ENCODE results near the gene SERPINA6. TPM values are rescaled to one million over a fixed set of nuclear protein-coding genes. Genes with fewer than 3 reads are reported as not detected.

Gene SERPINA6
- total RNA-seq, 1 experiment from 2014 or later = not detected

GRCh38 chr14:94291159-94291905, 31.8 kb downstream of the SERPINA6 start:
- H3K9me2 ChIP-seq (ENCODE audit: insufficient read depth) = no peaks in the 10 kb centered on the region
- ChIA-PET POLR2A (ENCODE audit: unreplicated experiment) (no interaction called here), CTCF (no interaction called here)
- TF ChIP-seq EZH2 (IDR thresholded peaks at IDR 0.05; ENCODE audit: low read depth) = no peak
- no peak for TF ChIP-seq CTCF (conservative IDR thresholded peaks at IDR 0.05)
- H3K36me3 ChIP-seq (ENCODE audit: low read depth) = no peaks in the 10 kb centered on the region
- BruUV-seq (replicated peaks) = no TSS peak
- peaks cover 38% of the 10 kb centered on the region for H3K27me3 ChIP-seq (ENCODE audit: insufficient read depth, low read depth)
- H3K27ac ChIP-seq = no peak overlapping the region
- no peaks in the 10 kb centered on the region for H3F3A ChIP-seq (ENCODE audit: insufficient read depth, low read depth)
- H3K79me2 ChIP-seq (ENCODE audit: low read depth) = no peaks in the 10 kb centered on the region
- H3K4me3 ChIP-seq = no peak overlapping the region
- no peaks in the 10 kb centered on the region for H3K9me3 ChIP-seq (ENCODE audit: insufficient read depth, low read depth)
- DNase-seq = no peak
- no peaks in the 10 kb centered on the region for H3K4me1 ChIP-seq (replicated peaks; ENCODE audit: insufficient read depth)
- intact Hi-C loops (cut with micrococcal nuclease; ENCODE audit: unreplicated experiment) = no loop called here
- no peak overlapping the region for H2AFZ ChIP-seq
- no peaks in the 10 kb centered on the region for H4K20me1 ChIP-seq (ENCODE audit: insufficient read depth)
- H3K4me2 ChIP-seq = no peak overlapping the region

- H3F3A ChIP-seq (ENCODE audit: insufficient read depth, low read depth) = no peaks in the 10 kb centered on the region
- H3K4me2 ChIP-seq = no peak overlapping the region
- DNase-seq = no peak
- H3K27me3 ChIP-seq (ENCODE audit: insufficient read depth, low read depth) = peaks cover 38% of the 10 kb centered on the region
- H3K9me3 ChIP-seq (ENCODE audit: insufficient read depth, low read depth) = no peaks in the 10 kb centered on the region
- H3K4me3 ChIP-seq = no peak overlapping the region
- no peak overlapping the region for H3K27ac ChIP-seq
- intact Hi-C loops (cut with micrococcal nuclease; ENCODE audit: unreplicated experiment) = no loop called here
- H3K9me2 ChIP-seq (ENCODE audit: insufficient read depth) = no peaks in the 10 kb centered on the region
- H3K4me1 ChIP-seq (replicated peaks; ENCODE audit: insufficient read depth) = no peaks in the 10 kb centered on the region
- BruUV-seq (replicated peaks) = no TSS peak
- no peaks in the 10 kb centered on the region for H3K36me3 ChIP-seq (ENCODE audit: low read depth)
- ChIA-PET CTCF (no interaction called here), POLR2A (ENCODE audit: unreplicated experiment) (no interaction called here)
- H4K20me1 ChIP-seq (ENCODE audit: insufficient read depth) = no peaks in the 10 kb centered on the region
- no peak overlapping the region for H2AFZ ChIP-seq
- no peaks in the 10 kb centered on the region for H3K79me2 ChIP-seq (ENCODE audit: low read depth)
- TF ChIP-seq EZH2 (IDR thresholded peaks at IDR 0.05; ENCODE audit: low read depth) (no peak), CTCF (conservative IDR thresholded peaks at IDR 0.05) (no peak)
These were observed 32.9 kb downstream of the SERPINA6 start for GRCh38 chr14:94290197-94290596.

- Histone ChIP-seq H3K79me2 (ENCODE audit: low read depth) (no peaks in the 10 kb centered on the region), H3K4me1 (replicated peaks; ENCODE audit: insufficient read depth) (no peaks in the 10 kb centered on the region), H4K20me1 (ENCODE audit: insufficient read depth) (no peaks in the 10 kb centered on the region), H3K9me2 (ENCODE audit: insufficient read depth) (no peaks in the 10 kb centered on the region), H3K27me3 (ENCODE audit: insufficient read depth, low read depth) (peaks cover 36% of the 10 kb centered on the region), H2AFZ (no peak overlapping the region), H3K27ac (no peak overlapping the region), H3K4me2 (no peak overlapping the region), H3F3A (ENCODE audit: insufficient read depth, low read depth) (no peaks in the 10 kb centered on the region), H3K4me3 (no peak overlapping the region), H3K9me3 (ENCODE audit: insufficient read depth, low read depth) (no peaks in the 10 kb centered on the region), H3K36me3 (ENCODE audit: low read depth) (no peaks in the 10 kb centered on the region)
- DNase-seq = no peak
- ChIA-PET CTCF (no interaction called here), POLR2A (ENCODE audit: unreplicated experiment) (no interaction called here)
- intact Hi-C loops (cut with micrococcal nuclease; ENCODE audit: unreplicated experiment) = no loop called here
- BruUV-seq (replicated peaks) = no TSS peak
- TF ChIP-seq CTCF (conservative IDR thresholded peaks at IDR 0.05) (no peak), EZH2 (IDR thresholded peaks at IDR 0.05; ENCODE audit: low read depth) (no peak)
These were observed 34.3 kb downstream of the SERPINA6 start for GRCh38 chr14:94288610-94289465.

Measured in PC-9 (cell line).